ENCODE results near the gene CBX4.

Gene CBX4

GRCh38 chr17:79811011-79811867 lies 28.0 kb downstream of the CBX4 start (continued):
- TF ChIP-seq ZNF311 (tag by site-specific recombination; IDR thresholded peaks at IDR 0.05; ENCODE audit: borderline replicate concordance), result no peak
- TF ChIP-seq ZNF785 (tag by site-specific recombination; IDR thresholded peaks at IDR 0.05), result peak; percentile 70; the same call in 1 of the 2 replicates
- peak; percentile 94 for TF ChIP-seq ZIC2 (tag by site-specific recombination; IDR thresholded peaks at IDR 0.05)
- no peak for TF ChIP-seq ZNF530 (tag by site-specific recombination; IDR thresholded peaks at IDR 0.05; ENCODE audit: low read depth)
- TF ChIP-seq SALL2 (tag by site-specific recombination; IDR thresholded peaks at IDR 0.05; ENCODE audit: borderline replicate concordance), result no peak
- TF ChIP-seq HOXD13 (CRISPR knock-in tag; IDR thresholded peaks at IDR 0.05; ENCODE audit: borderline replicate concordance), result no peak
- TF ChIP-seq ZNF391 (tag by site-specific recombination; IDR thresholded peaks at IDR 0.05; ENCODE audit: borderline replicate concordance, low read depth), result peak; percentile 84; the same call in 1 of the 2 replicates
- TF ChIP-seq PATZ1 (tag by site-specific recombination; IDR thresholded peaks at IDR 0.05), result peak; percentile 95
- TF ChIP-seq ZNF398 (tag by site-specific recombination; IDR thresholded peaks at IDR 0.05), result peak; percentile 91
- TF ChIP-seq FEZF1 (tag by site-specific recombination; IDR thresholded peaks at IDR 0.05), result no peak
- TF ChIP-seq ZBTB10 (tag by site-specific recombination; IDR thresholded peaks at IDR 0.05), result peak; percentile 97
- TF ChIP-seq ZNF692 (tag by site-specific recombination; IDR thresholded peaks at IDR 0.05), result peak; percentile 94
- no peak for TF ChIP-seq ZNF626 (tag by site-specific recombination; IDR thresholded peaks at IDR 0.05)
- no peak for TF ChIP-seq ZNF571 (tag by site-specific recombination; IDR thresholded peaks at IDR 0.05)
- TF ChIP-seq ZNF335 (tag by site-specific recombination; conservative IDR thresholded peaks at IDR 0.05), result peak; percentile 76
- TF ChIP-seq ZNF18 (tag by site-specific recombination; IDR thresholded peaks at IDR 0.05), result 0 out of 2 replicates have a peak, but pooled peaks have one; percentile 26
- TF ChIP-seq ZSCAN4 (tag by site-specific recombination; IDR thresholded peaks at IDR 0.05), result peak; percentile 52
- TF ChIP-seq ZNF596 (tag by site-specific recombination; IDR thresholded peaks at IDR 0.05), result peak; percentile 10; the same call in 1 of the 2 replicates
- peak; percentile 35; the same call in 1 of the 2 replicates for TF ChIP-seq YY1 (tag by site-specific recombination; IDR thresholded peaks at IDR 0.05)
- peak; percentile 91 for TF ChIP-seq BCL11A (tag by site-specific recombination; IDR thresholded peaks at IDR 0.05; ENCODE audit: low read depth)
- no peak for TF ChIP-seq ZNF664 (tag by site-specific recombination; IDR thresholded peaks at IDR 0.05)
- TF ChIP-seq IKZF3 (tag by site-specific recombination; IDR thresholded peaks at IDR 0.05), result peak; percentile 31; the same call in 1 of the 2 replicates
- peak; percentile 98 for TF ChIP-seq HIC1 (tag by site-specific recombination; IDR thresholded peaks at IDR 0.05)
- TF ChIP-seq ZBTB8A (tag by site-specific recombination; IDR thresholded peaks at IDR 0.05), result peak; percentile 98
